GM23338 (cell line): ENCODE data around the gene ZBTB37.

Source experiments
- EZH2 ChIP-seq: fragments of 200-600 bp; sonication (generic); IDR thresholded peaks from one replicate; pipeline ENCODE4 v1.8.0; 2017; ENCODE audit warnings: antibody characterized with exemption, mild to moderate bottlenecking, low read depth; ENCODE audit not compliant: unreplicated experiment
- POLR2AphosphoS5 ChIP-seq: IDR thresholded peaks from 2 replicates; pipeline ENCODE4 v1.6.1; 2016; ENCODE audit warnings: antibody characterized with exemption, low read depth
- TF ChIP-seq, protein P1 (sequence below): IDR thresholded peaks from one replicate; pipeline ENCODE4 v1.6.1; 2018; ENCODE audit warnings: antibody characterized with exemption; ENCODE audit not compliant: unreplicated experiment

- TF ChIP-seq EZH2 (no peak), POLR2AphosphoS5 (no peak)
- TF ChIP-seq, protein P1, sequence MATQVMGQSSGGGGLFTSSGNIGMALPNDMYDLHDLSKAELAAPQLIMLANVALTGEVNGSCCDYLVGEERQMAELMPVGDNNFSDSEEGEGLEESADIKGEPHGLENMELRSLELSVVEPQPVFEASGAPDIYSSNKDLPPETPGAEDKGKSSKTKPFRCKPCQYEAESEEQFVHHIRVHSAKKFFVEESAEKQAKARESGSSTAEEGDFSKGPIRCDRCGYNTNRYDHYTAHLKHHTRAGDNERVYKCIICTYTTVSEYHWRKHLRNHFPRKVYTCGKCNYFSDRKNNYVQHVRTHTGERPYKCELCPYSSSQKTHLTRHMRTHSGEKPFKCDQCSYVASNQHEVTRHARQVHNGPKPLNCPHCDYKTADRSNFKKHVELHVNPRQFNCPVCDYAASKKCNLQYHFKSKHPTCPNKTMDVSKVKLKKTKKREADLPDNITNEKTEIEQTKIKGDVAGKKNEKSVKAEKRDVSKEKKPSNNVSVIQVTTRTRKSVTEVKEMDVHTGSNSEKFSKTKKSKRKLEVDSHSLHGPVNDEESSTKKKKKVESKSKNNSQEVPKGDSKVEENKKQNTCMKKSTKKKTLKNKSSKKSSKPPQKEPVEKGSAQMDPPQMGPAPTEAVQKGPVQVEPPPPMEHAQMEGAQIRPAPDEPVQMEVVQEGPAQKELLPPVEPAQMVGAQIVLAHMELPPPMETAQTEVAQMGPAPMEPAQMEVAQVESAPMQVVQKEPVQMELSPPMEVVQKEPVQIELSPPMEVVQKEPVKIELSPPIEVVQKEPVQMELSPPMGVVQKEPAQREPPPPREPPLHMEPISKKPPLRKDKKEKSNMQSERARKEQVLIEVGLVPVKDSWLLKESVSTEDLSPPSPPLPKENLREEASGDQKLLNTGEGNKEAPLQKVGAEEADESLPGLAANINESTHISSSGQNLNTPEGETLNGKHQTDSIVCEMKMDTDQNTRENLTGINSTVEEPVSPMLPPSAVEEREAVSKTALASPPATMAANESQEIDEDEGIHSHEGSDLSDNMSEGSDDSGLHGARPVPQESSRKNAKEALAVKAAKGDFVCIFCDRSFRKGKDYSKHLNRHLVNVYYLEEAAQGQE: no peak
Measured at GRCh38 chr1:173821680-173822079, 46.5 kb upstream of the ZBTB37 start.
